Ectodermal cell (in vitro differentiated cells): ENCODE data around the gene KDM1A.
"Not testable (repeated sequence)": the region's sequence is repeated elsewhere in the genome, so short reads cannot be mapped to it uniquely, and the experiment has no call there.

Experiments
- H3K27ac ChIP-seq: 2 replicates; pipeline ENCODE4 v1.7.0; 2013; ENCODE audit warnings: mild to moderate bottlenecking, low read depth, low read length; ENCODE audit not compliant: insufficient read depth, poor library complexity, severe bottlenecking
- H3K27me3 ChIP-seq: 2 replicates; pipeline ENCODE4 v1.7.0; 2013; ENCODE audit warnings: mild to moderate bottlenecking, low read length; ENCODE audit not compliant: insufficient read depth, control insufficient read depth, poor library complexity, severe bottlenecking
- H3K36me3 ChIP-seq: one replicate; pipeline ENCODE4 v1.7.0; 2013; ENCODE audit warnings: low read length; ENCODE audit not compliant: control insufficient read depth, insufficient read depth
- H3K4me1 ChIP-seq: one replicate; pipeline ENCODE4 v1.7.0; 2013; ENCODE audit warnings: low read length; ENCODE audit not compliant: control insufficient read depth, insufficient read depth
- H3K4me3 ChIP-seq: 2 replicates; pipeline ENCODE4 v1.7.0; 2013; ENCODE audit warnings: low read depth, low read length, control low read depth; ENCODE audit not compliant: insufficient read depth
- H3K9me3 ChIP-seq: 2 replicates; pipeline ENCODE4 v1.7.0; 2013; ENCODE audit warnings: mild to moderate bottlenecking, low read length, moderate library complexity; ENCODE audit not compliant: control insufficient read depth
- WGBS, 2 experiments: methylation state at CpG; one replicate each; pipeline ENCODE4 v1.1.7; 2013; ENCODE audit warnings: missing lambda C conversion rate in 2 of 2; 5-methylcytosine and 5-hydroxymethylcytosine counted together

The KDM1A gene

DNA sequence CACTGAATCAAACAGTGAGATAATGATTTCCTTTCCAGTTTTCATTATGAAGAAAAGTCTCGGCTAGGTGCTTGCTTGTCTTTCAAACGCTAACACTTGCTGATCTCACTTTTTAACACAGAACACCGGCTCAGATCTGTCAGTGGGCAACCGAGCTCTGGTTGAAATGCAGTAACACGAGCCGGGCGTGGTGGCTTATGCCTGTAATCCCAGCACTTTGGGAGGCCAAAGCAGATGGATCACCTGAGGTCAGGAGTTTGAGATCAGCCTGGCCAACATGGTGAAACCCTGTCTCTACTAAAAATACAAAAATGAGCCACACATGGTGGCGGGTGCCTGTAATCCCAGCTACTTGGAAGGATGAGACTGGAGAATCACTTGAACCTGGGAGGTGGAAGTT is 9.2 kb upstream of the KDM1A start:
- not testable (repeated sequence) for H3K4me3 ChIP-seq, H3K9me3 ChIP-seq, H3K27ac ChIP-seq, H3K27me3 ChIP-seq, H3K4me1 ChIP-seq, H3K36me3 ChIP-seq
- 88 to 89% methylated on average over 8 of the region's 8 CpGs for WGBS, 2 experiments

GRCh38 chr1:23013657-23014056 is 5.6 kb upstream of the KDM1A start:
- H3K36me3 ChIP-seq, result no peaks in the 10 kb centered on the region
- peaks cover 8% of the 10 kb centered on the region for H3K4me1 ChIP-seq
- H3K27ac ChIP-seq, result no peak overlapping the region
- 73 to 74% methylated on average over 3 of the region's 3 CpGs for WGBS, 2 experiments
- H3K9me3 ChIP-seq, result no peaks in the 10 kb centered on the region
- no peaks in the 10 kb centered on the region for H3K27me3 ChIP-seq
- H3K4me3 ChIP-seq, result no peak overlapping the region

DNA sequence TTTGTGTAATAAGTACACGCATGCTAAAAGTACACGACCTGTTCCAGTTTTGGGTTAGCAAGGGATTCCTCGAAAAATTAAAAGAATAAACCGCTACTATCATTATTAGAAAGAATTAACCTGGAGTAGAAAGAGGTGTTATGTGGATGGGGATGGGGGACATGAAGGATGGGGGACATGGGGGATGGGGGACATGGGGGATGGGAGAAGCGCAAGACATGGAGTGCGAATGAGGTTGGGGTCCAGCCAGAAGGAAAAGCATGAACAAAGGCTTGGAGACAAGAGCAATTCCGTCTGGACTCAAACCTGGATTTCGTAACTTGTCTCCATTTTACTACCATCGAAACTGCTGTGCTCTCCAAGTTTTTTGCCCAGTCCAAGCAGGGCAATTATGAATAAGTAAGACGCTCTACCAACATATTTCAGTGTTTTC is 591 bp upstream of the KDM1A start:
- Histone ChIP-seq H3K27ac (peak overlapping the region; percentile 91), H3K9me3 (peaks cover 5% of the 10 kb centered on the region), H3K27me3 (no peaks in the 10 kb centered on the region), H3K36me3 (no peaks in the 10 kb centered on the region), H3K4me1 (peaks cover 5% of the 10 kb centered on the region), H3K4me3 (peak overlapping the region; percentile 84)
- WGBS, 2 experiments, result 82 to 83% methylated on average over 10 of the region's 10 CpGs

DNA sequence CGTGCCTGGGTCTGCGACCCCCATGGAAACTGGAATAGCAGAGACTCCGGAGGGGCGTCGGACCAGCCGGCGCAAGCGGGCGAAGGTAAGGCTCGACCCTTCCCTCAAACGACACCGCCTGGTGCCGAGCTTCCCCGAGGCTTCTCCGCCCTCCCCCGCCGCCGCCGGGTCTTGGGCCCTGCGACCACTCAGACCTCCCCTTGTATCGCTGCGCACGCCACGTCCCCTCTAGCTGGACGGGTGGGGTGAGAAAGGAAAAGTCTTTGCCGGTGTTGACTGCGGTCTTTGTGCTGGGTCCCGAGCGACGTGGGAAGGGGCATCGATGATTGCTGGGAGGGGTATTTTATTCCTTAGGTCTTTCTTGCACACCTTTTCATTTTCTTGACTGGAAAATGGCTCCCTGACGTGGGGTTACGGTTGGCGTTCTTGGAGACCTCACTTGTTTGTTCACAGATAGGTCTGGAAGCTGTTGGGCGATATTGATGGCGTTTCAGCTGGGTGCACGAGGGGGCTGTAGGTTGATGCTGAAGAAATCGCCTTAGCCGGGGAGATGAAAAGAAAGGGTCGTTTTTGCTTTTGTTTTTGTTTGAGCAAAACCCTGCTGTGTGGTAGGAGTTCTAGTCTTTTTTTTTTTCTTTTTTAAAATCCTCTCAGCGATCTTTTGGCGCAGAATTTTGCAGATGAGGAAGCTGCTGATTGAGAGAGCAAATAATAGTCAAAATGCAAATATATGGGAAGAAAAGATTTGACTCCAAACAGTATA is 776 bp downstream of the KDM1A start:
- Histone ChIP-seq H3K27me3 (no peaks in the 10 kb centered on the region), H3K27ac (peak overlapping the region; percentile 91), H3K9me3 (peaks cover 5% of the 10 kb centered on the region), H3K4me1 (no peaks in the 10 kb centered on the region), H3K4me3 (peak overlapping the region; percentile 84), H3K36me3 (no peaks in the 10 kb centered on the region)
- 0% methylated on average over 41 to 42 of the region's 42 CpGs for WGBS, 2 experiments

DNA sequence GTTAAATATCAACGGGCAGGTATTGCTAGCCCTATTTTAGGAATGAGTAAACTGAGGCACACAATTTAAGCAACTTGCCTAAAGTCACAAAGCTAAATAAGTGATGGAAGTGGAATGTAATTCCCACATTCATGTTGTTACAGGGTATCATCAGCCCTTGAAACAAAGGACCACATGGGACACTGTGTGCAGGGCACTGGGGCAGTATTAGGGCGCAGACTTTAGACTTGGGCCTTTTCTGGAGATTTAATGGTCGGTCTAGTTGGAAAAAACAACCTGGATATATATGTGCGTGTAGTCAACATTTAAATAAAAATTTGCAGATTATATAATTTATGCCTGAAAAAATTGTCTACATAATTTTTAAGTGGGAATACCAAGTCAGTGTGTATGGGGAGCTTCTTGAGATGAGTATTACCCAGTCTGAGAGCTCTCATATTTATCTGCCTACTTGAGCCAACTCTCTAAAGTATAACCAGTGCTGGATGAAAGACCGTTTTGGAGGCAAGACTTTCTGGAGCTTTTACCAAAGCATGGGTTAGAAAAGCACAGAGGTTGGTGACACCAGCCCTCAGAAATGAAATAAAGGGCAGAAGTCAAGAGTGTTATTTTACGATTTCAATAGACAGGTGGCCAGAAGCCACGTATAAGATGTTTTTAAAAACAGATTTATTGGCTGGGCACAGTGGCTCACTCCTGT is 1.6 kb downstream of the KDM1A start:
- Histone ChIP-seq H3K4me1 (no peaks in the 10 kb centered on the region), H3K36me3 (no peaks in the 10 kb centered on the region), H3K4me3 (peak overlapping the region; percentile 84), H3K27me3 (no peaks in the 10 kb centered on the region), H3K9me3 (peaks cover 5% of the 10 kb centered on the region), H3K27ac (peak overlapping the region; percentile 91)
- 43 to 56% methylated on average over 6 to 7 of the region's 7 CpGs for WGBS, 2 experiments

DNA sequence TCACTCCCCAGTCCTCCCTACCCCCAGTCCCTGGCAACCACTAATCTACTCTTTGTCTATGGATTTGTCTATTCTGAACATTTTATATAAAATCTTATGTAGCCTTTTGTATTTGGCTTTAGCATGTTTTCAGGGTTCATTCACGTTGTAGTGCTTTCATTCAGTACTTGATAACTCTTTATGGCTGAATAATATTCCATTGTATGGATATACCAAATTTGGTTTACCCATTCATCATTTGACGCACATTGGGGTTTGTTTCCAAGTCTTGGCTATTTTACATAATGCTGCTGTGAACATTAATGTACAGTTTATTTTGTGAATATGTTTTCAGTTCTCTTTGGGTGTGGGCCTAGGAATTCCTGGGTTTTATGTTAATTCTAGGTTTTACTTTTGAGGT is 2.6 kb downstream of the KDM1A start:
- Histone ChIP-seq H3K9me3 (peaks cover 5% of the 10 kb centered on the region), H3K36me3 (no peaks in the 10 kb centered on the region), H3K27me3 (no peaks in the 10 kb centered on the region), H3K4me1 (no peaks in the 10 kb centered on the region), H3K27ac (no peak overlapping the region), H3K4me3 (no peak overlapping the region)
- WGBS, 2 experiments, result 83 to 95% methylated on average over 1 to 2 of the region's 2 CpGs

DNA sequence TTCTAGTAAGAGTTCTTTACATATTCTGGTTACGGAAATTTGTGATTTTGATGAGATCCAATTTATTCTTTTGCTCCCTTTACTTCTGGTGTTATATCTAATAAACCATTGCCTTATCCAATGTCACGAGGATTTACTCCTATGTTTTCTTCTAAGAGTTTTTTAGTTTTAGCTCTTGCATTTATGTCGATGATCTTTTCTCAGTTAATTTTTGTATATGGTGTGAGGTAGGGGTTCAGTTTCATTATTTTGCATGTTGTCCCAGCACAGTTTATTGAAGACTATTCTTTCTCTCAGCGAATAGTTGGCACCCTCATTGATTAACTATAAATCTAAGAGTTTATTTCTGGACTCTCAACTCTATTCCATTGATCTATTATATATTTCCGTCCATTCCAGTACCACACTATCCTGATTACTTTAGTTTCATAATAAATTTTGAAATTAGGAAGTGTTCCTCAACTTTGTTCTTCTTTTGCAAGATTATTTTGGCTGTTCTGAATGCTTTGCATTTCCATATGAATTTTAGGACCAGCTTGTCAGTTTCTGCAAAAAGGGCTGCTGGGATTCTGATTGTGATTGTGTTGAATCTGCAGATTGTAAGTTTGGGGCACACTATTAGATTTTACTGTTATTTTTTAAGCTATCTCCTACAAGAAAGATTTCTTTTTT is 4.0 kb downstream of the KDM1A start:
- H3K36me3 ChIP-seq, result no peaks in the 10 kb centered on the region
- no peak overlapping the region for H3K4me3 ChIP-seq
- no peak overlapping the region for H3K27ac ChIP-seq
- H3K27me3 ChIP-seq, result no peaks in the 10 kb centered on the region
- H3K9me3 ChIP-seq, result peaks cover 5% of the 10 kb centered on the region
- peaks cover 5% of the 10 kb centered on the region for H3K4me1 ChIP-seq
- 95 to 97% methylated on average over 4 to 5 of the region's 5 CpGs for WGBS, 2 experiments

GRCh38 chr1:23026568-23026967 is 7.3 kb downstream of the KDM1A start:
- Histone ChIP-seq H3K4me3 (no peak overlapping the region), H3K36me3 (peaks cover 5% of the 10 kb centered on the region), H3K4me1 (peaks cover 5% of the 10 kb centered on the region), H3K9me3 (peaks cover 5% of the 10 kb centered on the region), H3K27me3 (no peaks in the 10 kb centered on the region), H3K27ac (no peak overlapping the region)
- WGBS, 2 experiments, result 95 to 97% methylated on average over 1 to 2 of the region's 2 CpGs

DNA sequence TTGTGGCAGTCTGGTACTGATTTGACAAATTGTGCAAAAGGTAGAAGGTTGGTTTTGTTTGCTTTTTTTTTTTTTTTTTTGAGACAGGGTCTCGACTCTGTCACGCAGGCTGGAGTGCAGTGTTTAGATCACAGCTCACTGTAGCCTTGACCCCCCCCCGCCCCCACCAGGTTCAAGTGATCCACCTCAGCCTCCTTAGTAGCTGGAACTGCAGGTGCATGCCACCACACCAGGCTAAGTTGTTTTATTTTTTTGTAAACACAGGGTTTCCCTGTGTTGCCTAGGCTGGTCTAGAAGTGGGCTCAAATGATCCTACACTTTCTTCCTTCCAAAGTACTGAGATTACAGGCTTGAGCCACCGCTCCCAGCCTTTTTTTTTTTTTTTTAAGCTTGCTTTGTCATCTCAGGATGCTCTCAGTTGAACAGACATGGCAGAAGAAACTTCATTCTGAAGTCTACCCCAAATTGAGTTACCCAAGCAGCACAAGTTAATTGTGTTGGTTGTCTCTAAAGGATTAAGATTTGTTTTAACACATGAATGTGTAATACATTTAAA is 8.2 kb downstream of the KDM1A start:
- Histone ChIP-seq H3K27ac (no peak overlapping the region), H3K36me3 (peaks cover 5% of the 10 kb centered on the region), H3K4me1 (peaks cover 5% of the 10 kb centered on the region), H3K4me3 (no peak overlapping the region), H3K9me3 (peaks cover 5% of the 10 kb centered on the region), H3K27me3 (no peaks in the 10 kb centered on the region)
- 76 to 77% methylated on average over 4 of the region's 4 CpGs for WGBS, 2 experiments

- peaks cover 5% of the 10 kb centered on the region for H3K4me1 ChIP-seq
- no peaks in the 10 kb centered on the region for H3K9me3 ChIP-seq
- 87 to 96% methylated on average over 3 of the region's 4 CpGs for WGBS, 2 experiments
- H3K4me3 ChIP-seq, result no peak overlapping the region
- H3K36me3 ChIP-seq, result peaks cover 5% of the 10 kb centered on the region
- H3K27me3 ChIP-seq, result no peaks in the 10 kb centered on the region
- no peak overlapping the region for H3K27ac ChIP-seq
Measured at GRCh38 chr1:23029337-23029736, 10.1 kb downstream of the KDM1A start.
